Endodermal cell (in vitro differentiated cells): ENCODE results near the gene DDX43. TPM values are rescaled to one million over a fixed set of nuclear protein-coding genes. Genes with fewer than 3 reads are reported as not detected.
"Not testable (repeated sequence)": the region's sequence is repeated elsewhere in the genome, so short reads cannot be mapped to it uniquely, and the experiment has no call there.

Source experiments
- DNase-seq: peaks from one replicate; pipeline ENCODE4 v3.0.0-alpha.2; 2017
- H3K27ac ChIP-seq: 2 replicates; pipeline ENCODE4 v1.5.1; 2013; ENCODE audit warnings: mild to moderate bottlenecking, low read depth, low read length, moderate library complexity
- H3K27me3 ChIP-seq: 2 replicates; pipeline ENCODE4 v1.6.1; 2013; ENCODE audit warnings: mild to moderate bottlenecking, low read length, moderate library complexity; ENCODE audit not compliant: insufficient read depth, control insufficient read depth, poor library complexity, severe bottlenecking
- H3K36me3 ChIP-seq: 2 replicates; pipeline ENCODE4 v1.7.0; 2013; ENCODE audit warnings: mild to moderate bottlenecking, low read length, moderate library complexity; ENCODE audit not compliant: control insufficient read depth, insufficient read depth
- H3K4me1 ChIP-seq: one replicate; pipeline ENCODE4 v1.7.0; 2013; ENCODE audit warnings: low read length; ENCODE audit not compliant: control insufficient read depth, insufficient read depth
- H3K4me3 ChIP-seq: 2 replicates; pipeline ENCODE4 v1.5.1; 2013; ENCODE audit warnings: mild to moderate bottlenecking, low read length, moderate library complexity
- H3K9ac ChIP-seq: 2 replicates; pipeline ENCODE4 v1.6.1; 2013; ENCODE audit warnings: mild to moderate bottlenecking, low read length, moderate library complexity; ENCODE audit not compliant: poor library complexity, severe bottlenecking; ENCODE audit errors: extremely low read depth
- H3K9me3 ChIP-seq: 2 replicates; pipeline ENCODE4 v1.6.1; 2013; ENCODE audit warnings: mild to moderate bottlenecking, low read length, moderate library complexity; ENCODE audit not compliant: control insufficient read depth
- H3K27ac Mint-ChIP-seq: 2 replicates; pipeline ENCODE4 v1.8.0; 2020; ENCODE audit warnings: mixed read lengths
- H3K27me3 Mint-ChIP-seq: 2 replicates; pipeline ENCODE4 v1.8.0; 2021; ENCODE audit warnings: mild to moderate bottlenecking, mixed read lengths; ENCODE audit not compliant: insufficient read depth
- H3K36me3 Mint-ChIP-seq: 2 replicates; pipeline ENCODE4 v1.8.0; 2020; ENCODE audit warnings: low read depth, mixed read lengths
- H3K4me1 Mint-ChIP-seq: 2 replicates; pipeline ENCODE4 v1.8.0; 2020; ENCODE audit warnings: mixed read lengths
- H3K4me3 Mint-ChIP-seq: 2 replicates; pipeline ENCODE4 v1.8.0; 2020; ENCODE audit warnings: mild to moderate bottlenecking, moderate library complexity, mixed read lengths
- H3K9me3 Mint-ChIP-seq: 2 replicates; pipeline ENCODE4 v1.8.0; 2020; ENCODE audit warnings: mild to moderate bottlenecking, mixed read lengths
- CTCF ChIP-seq: fragments of 200-600 bp; sonication (generic); conservative IDR thresholded peaks from 2 replicates; pipeline ENCODE4 v1.5.0; 2021; ENCODE audit warnings: antibody characterized with exemption, mild to moderate bottlenecking
- WGBS, 2 experiments: methylation state at CpG; one replicate each; pipeline versions ENCODE4 v1.1.5 to v1.1.7; 2013; ENCODE audit warnings: missing lambda C conversion rate in 2 of 2, mixed read lengths in 1 of 2; ENCODE audit not compliant: insufficient coverage in 1 of 2, insufficient read length in 1 of 2; 5-methylcytosine and 5-hydroxymethylcytosine counted together
- total RNA-seq, 2 donors: library from RNA; stranded (reverse); fragmentation: NEBNext Ultra II Directional in 1 of 2; extraction: Animal tissue kit (Norgen Biotek cat#: 25700) in 1 of 2; gene quantifications; 2 replicates in 1 of 2; 3 replicates in 1 of 2; pipeline ENCODE4 v1.2.1, GENCODE V29; 2021

Gene DDX43
- total RNA-seq, 2 donors from 2014 or later, result not detected

GRCh38 chr6:73391675-73392074 lies 3.0 kb upstream of the DDX43 start:
- H3K4me1 Mint-ChIP-seq, result peaks cover 2% of the 10 kb centered on the region
- H3K27me3 Mint-ChIP-seq, result peaks cover 4% of the 10 kb centered on the region
- DNase-seq, result no peak
- no peak for TF ChIP-seq CTCF
- no peak overlapping the region for H3K27ac Mint-ChIP-seq
- Histone ChIP-seq H3K4me3 (no peak overlapping the region), H3K27me3 (no peaks in the 10 kb centered on the region), H3K36me3 (no peaks in the 10 kb centered on the region), H3K9me3 (no peaks in the 10 kb centered on the region), H3K4me1 (no peaks in the 10 kb centered on the region), H3K9ac (no peak overlapping the region), H3K27ac (no peak overlapping the region)
- 91% methylated on average over 2 of the region's 2 CpGs; no CpG with 5 or more reads in 1 of the 2 experiments for WGBS, 2 experiments
- no peaks in the 10 kb centered on the region for H3K36me3 Mint-ChIP-seq
- no peak overlapping the region for H3K4me3 Mint-ChIP-seq
- H3K9me3 Mint-ChIP-seq, result peaks cover 8% of the 10 kb centered on the region

- H3K4me1 Mint-ChIP-seq, H3K27ac Mint-ChIP-seq, H3K4me3 Mint-ChIP-seq, H3K27me3 ChIP-seq, H3K36me3 ChIP-seq, H3K9me3 Mint-ChIP-seq, H3K4me3 ChIP-seq, H3K4me1 ChIP-seq, H3K36me3 Mint-ChIP-seq, H3K27me3 Mint-ChIP-seq, H3K27ac ChIP-seq, H3K9me3 ChIP-seq, H3K9ac ChIP-seq, DNase-seq: not testable (repeated sequence)
- 85 to 92% methylated on average over 2 to 3 of the region's 4 CpGs for WGBS, 2 experiments
Observed at GRCh38 chr6:73392188-73392587, 2.4 kb upstream of the DDX43 start.

- H3K4me3 Mint-ChIP-seq, result no peak overlapping the region
- no peak for TF ChIP-seq CTCF
- no peak overlapping the region for H3K27ac ChIP-seq
Observed at GRCh38 chr6:73393278-73393677, 1.4 kb upstream of the DDX43 start.

GRCh38 chr6:73395875-73396274 lies 1.2 kb downstream of the DDX43 start:
- H3K9ac ChIP-seq, result no peak overlapping the region
- no peak overlapping the region for H3K27ac ChIP-seq
- H3K9me3 Mint-ChIP-seq, result peaks cover 8% of the 10 kb centered on the region
- H3K4me3 ChIP-seq, result no peak overlapping the region
- H3K27ac Mint-ChIP-seq, result no peak overlapping the region
- H3K9me3 ChIP-seq, result no peaks in the 10 kb centered on the region
- WGBS, 2 experiments, result 92 to 100% methylated on average over 6 to 10 of the region's 10 CpGs
- H3K36me3 Mint-ChIP-seq, result no peaks in the 10 kb centered on the region
- no peaks in the 10 kb centered on the region for H3K4me1 ChIP-seq
- no peak for DNase-seq
- H3K27me3 Mint-ChIP-seq, result peaks cover 4% of the 10 kb centered on the region
- TF ChIP-seq CTCF, result no peak
- no peaks in the 10 kb centered on the region for H3K36me3 ChIP-seq
- no peaks in the 10 kb centered on the region for H3K27me3 ChIP-seq
- H3K4me1 Mint-ChIP-seq, result no peaks in the 10 kb centered on the region
- H3K4me3 Mint-ChIP-seq, result no peak overlapping the region

More at GRCh38 chr6:73393278-73393677, 1.4 kb upstream of the DDX43 start:
- peaks cover 8% of the 10 kb centered on the region for H3K9me3 Mint-ChIP-seq
- H3K4me3 ChIP-seq, result no peak overlapping the region
- no peaks in the 10 kb centered on the region for H3K27me3 ChIP-seq
- DNase-seq, result no peak
- no peaks in the 10 kb centered on the region for H3K4me1 ChIP-seq
- no peak overlapping the region for H3K27ac Mint-ChIP-seq
- H3K4me1 Mint-ChIP-seq, result peaks cover 2% of the 10 kb centered on the region
- no peak overlapping the region for H3K9ac ChIP-seq
- H3K9me3 ChIP-seq, result no peaks in the 10 kb centered on the region
- no peaks in the 10 kb centered on the region for H3K36me3 Mint-ChIP-seq
- 91 to 94% methylated on average over 3 of the region's 3 CpGs for WGBS, 2 experiments
- H3K36me3 ChIP-seq, result no peaks in the 10 kb centered on the region
- peaks cover 4% of the 10 kb centered on the region for H3K27me3 Mint-ChIP-seq
